ENCODE results near the gene TEKTIP1.
"Not testable (repeated sequence)": the region's sequence is repeated elsewhere in the genome, so short reads cannot be mapped to it uniquely, and the experiment has no call there.

TEKTIP1 gene

GRCh38 chr19:3524078-3524842 lies 14.7 kb upstream of the TEKTIP1 start:
- H3K4me3 ChIP-seq (ENCODE audit: low read length) = no peak overlapping the region
- no peak for TF ChIP-seq ZNF274 (IDR thresholded peaks at IDR 0.05; ENCODE audit: low read depth, low read length)

GRCh38 chr19:3524904-3525451 lies 14.0 kb upstream of the TEKTIP1 start:
- no peak for TF ChIP-seq ZNF274 (IDR thresholded peaks at IDR 0.05; ENCODE audit: low read depth, low read length)
- no peak overlapping the region for H3K4me3 ChIP-seq (ENCODE audit: low read length)

- no peak overlapping the region for H3K4me3 ChIP-seq (ENCODE audit: low read length)
- no peak for TF ChIP-seq ZNF274 (IDR thresholded peaks at IDR 0.05; ENCODE audit: low read depth, low read length)
Observed at GRCh38 chr19:3526507-3527237, 12.3 kb upstream of the TEKTIP1 start.

- no peak overlapping the region for H3K4me3 ChIP-seq (ENCODE audit: low read length)
- no peak for TF ChIP-seq ZNF274 (IDR thresholded peaks at IDR 0.05; ENCODE audit: low read depth, low read length)
Observed at GRCh38 chr19:3527238-3527910, 11.6 kb upstream of the TEKTIP1 start.

- no peak overlapping the region for H3K4me3 ChIP-seq (ENCODE audit: low read length)
- no peak for TF ChIP-seq ZNF274 (IDR thresholded peaks at IDR 0.05; ENCODE audit: low read depth, low read length)
Observed at GRCh38 chr19:3528080-3528479, 10.9 kb upstream of the TEKTIP1 start.

GRCh38 chr19:3528539-3529211 lies 10.3 kb upstream of the TEKTIP1 start:
- no peak overlapping the region for H3K4me3 ChIP-seq (ENCODE audit: low read length)
- no peak for TF ChIP-seq ZNF274 (IDR thresholded peaks at IDR 0.05; ENCODE audit: low read depth, low read length)

- H3K4me3 ChIP-seq (ENCODE audit: low read length) = not testable (repeated sequence)
Observed at GRCh38 chr19:3529299-3529698, 9.7 kb upstream of the TEKTIP1 start.

- TF ChIP-seq ZNF274 (IDR thresholded peaks at IDR 0.05; ENCODE audit: low read depth, low read length) = no peak
- H3K4me3 ChIP-seq (ENCODE audit: low read length) = no peak overlapping the region
Observed at GRCh38 chr19:3530389-3530788, 8.6 kb upstream of the TEKTIP1 start.

- TF ChIP-seq ZNF274 (IDR thresholded peaks at IDR 0.05; ENCODE audit: low read depth, low read length) = no peak
- H3K4me3 ChIP-seq (ENCODE audit: low read length) = no peak overlapping the region
Observed at GRCh38 chr19:3531716-3532115, 7.3 kb upstream of the TEKTIP1 start.

GRCh38 chr19:3532154-3532786 lies 6.7 kb upstream of the TEKTIP1 start:
- no peak overlapping the region for H3K4me3 ChIP-seq (ENCODE audit: low read length)
- no peak for TF ChIP-seq ZNF274 (IDR thresholded peaks at IDR 0.05; ENCODE audit: low read depth, low read length)

- H3K4me3 ChIP-seq (ENCODE audit: low read length) = no peak overlapping the region
- no peak for TF ChIP-seq ZNF274 (IDR thresholded peaks at IDR 0.05; ENCODE audit: low read depth, low read length)
Observed at GRCh38 chr19:3533033-3533432, 5.9 kb upstream of the TEKTIP1 start.

GRCh38 chr19:3533563-3534216 lies 5.3 kb upstream of the TEKTIP1 start:
- H3K4me3 ChIP-seq (ENCODE audit: low read length) = no peak overlapping the region
- TF ChIP-seq ZNF274 (IDR thresholded peaks at IDR 0.05; ENCODE audit: low read depth, low read length) = no peak

Data from GM08714 (cell line).